CD4-positive, alpha-beta T cell (primary cell): ENCODE results near the gene BCL11B. TPM values are rescaled to one million over a fixed set of nuclear protein-coding genes. Genes with fewer than 3 reads are reported as not detected.

ENCODE experiments used
- ATAC-seq: fragments of 200-7000 bp; cut with Tn5 transposase; one replicate; pipeline ENCODE4 v1.10.0; 2022; ENCODE audit warnings: mild to moderate bottlenecking; ENCODE audit not compliant: poor library complexity
- CTCF ChIA-PET: fragments of 350-600 bp; sonication (Branson Sonifier 250); formaldehyde crosslinking; loops from one replicate; lab custom pipeline; 2021; ENCODE audit warnings: antibody characterized with exemption, inconsistent platforms; lab: Charles Lee
- POLR2A ChIA-PET: fragments of 350-600 bp; sonication (Branson Sonifier 250); formaldehyde crosslinking; loops from one replicate; lab custom pipeline; 2021; ENCODE audit warnings: antibody characterized with exemption, inconsistent platforms; lab: Charles Lee
- DNase-seq, 14 experiments: peaks; one replicate each; pipeline ENCODE4 v3.0.0-alpha.2; 2013 to 2020; ENCODE audit warnings: mixed read lengths in 2 of 14
- H3K27ac ChIP-seq, 2 donors: one replicate each; pipeline versions ENCODE4 v1.5.1 to v1.7.0; 2013; ENCODE audit warnings: low read length in 2 of 2, low read depth in 1 of 2, mild to moderate bottlenecking in 1 of 2
- H3K27me3 ChIP-seq, 2 experiments: 1 replicate in 1 of 2; 2 replicates in 1 of 2; pipeline versions ENCODE4 v1.6.1 to v1.7.0; 2013; ENCODE audit warnings: low read length in 2 of 2, control low read depth in 1 of 2, mild to moderate bottlenecking in 1 of 2, moderate library complexity in 1 of 2; ENCODE audit not compliant: insufficient read depth in 2 of 2, control insufficient read depth in 1 of 2
- H3K36me3 ChIP-seq: one replicate; pipeline ENCODE4 v1.6.1; 2013; ENCODE audit warnings: low read length, control low read depth; ENCODE audit not compliant: insufficient read depth
- H3K4me1 ChIP-seq: one replicate; pipeline ENCODE4 v1.6.1; 2013; ENCODE audit warnings: low read length, control low read depth; ENCODE audit not compliant: insufficient read depth
- H3K4me3 ChIP-seq: one replicate; pipeline ENCODE4 v1.5.1; 2013; ENCODE audit warnings: mild to moderate bottlenecking, low read length, moderate library complexity
- H3K9me3 ChIP-seq, 2 experiments: 1 replicate in 1 of 2; 2 replicates in 1 of 2; pipeline versions ENCODE4 v1.6.1 to v1.7.0; 2013; ENCODE audit warnings: low read length in 2 of 2, mild to moderate bottlenecking in 2 of 2, control low read depth in 1 of 2, moderate library complexity in 1 of 2; ENCODE audit not compliant: control insufficient read depth in 1 of 2, insufficient read depth in 1 of 2
- H3K27ac Mint-ChIP-seq: one replicate; pipeline ENCODE4 v1.8.0; 2020; ENCODE audit warnings: mixed read lengths
- H3K27me3 Mint-ChIP-seq: one replicate; pipeline ENCODE4 v1.8.0; 2021; ENCODE audit warnings: mixed read lengths
- H3K36me3 Mint-ChIP-seq: one replicate; pipeline ENCODE4 v1.8.0; 2021; ENCODE audit warnings: low read depth, mixed read lengths
- H3K4me1 Mint-ChIP-seq: one replicate; pipeline ENCODE4 v1.8.0; 2021; ENCODE audit warnings: low read depth, mixed read lengths
- H3K4me3 Mint-ChIP-seq: one replicate; pipeline ENCODE4 v1.8.0; 2020; ENCODE audit warnings: mild to moderate bottlenecking, mixed read lengths
- H3K9me3 Mint-ChIP-seq: one replicate; pipeline ENCODE4 v1.8.0; 2020; ENCODE audit warnings: mixed read lengths
- CTCF ChIP-seq: fragments of 200-600 bp; IDR thresholded peaks from one replicate; pipeline ENCODE4 v1.8.0; 2022; ENCODE audit warnings: antibody characterized with exemption, mild to moderate bottlenecking
- intact Hi-C, 2 experiments: fragments of 100-400 bp; cut with DNase I in 1 of 2; cut with micrococcal nuclease in 1 of 2; formaldehyde crosslinking; loops; one replicate each; pipeline versions ENCODE4 v1.15.1 to v1.9.0; 2023 to 2025; cut with DNase I, micrococcal nuclease
- total RNA-seq, 174 experiments: library from RNA in 2 of 174; stranded (reverse) in 2 of 174; gene quantifications; one replicate each; pipeline ENCODE4 v1.2.3 and lab custom pipeline; 2021 to 2026

The BCL11B gene
- total RNA-seq, 2 experiments from 2014 or later: 244 to 254 TPM

GRCh38 chr14:99195602-99196309 is 76.2 kb downstream of the BCL11B start:
- no peaks in the 10 kb centered on the region for H3K9me3 Mint-ChIP-seq

GRCh38 chr14:99194736-99195135 is 77.3 kb downstream of the BCL11B start:
- no peak for TF ChIP-seq CTCF
- peaks cover 85% of the 10 kb centered on the region for H3K36me3 Mint-ChIP-seq

More at GRCh38 chr14:99195602-99196309, 76.2 kb downstream of the BCL11B start:
- Histone ChIP-seq H3K27ac (peak overlapping the region; percentile 29 to 83), H3K27me3 (no peaks in the 10 kb centered on the region), H3K4me3 (no peak overlapping the region), H3K4me1 (peaks cover 98% of the 10 kb centered on the region), H3K9me3 (no peaks in the 10 kb centered on the region), H3K36me3 (peaks cover 66% of the 10 kb centered on the region)
- Mint-ChIP-seq H3K4me1 (peaks cover 99% of the 10 kb centered on the region), H3K36me3 (peaks cover 93% of the 10 kb centered on the region), H3K4me3 (peak overlapping the region; percentile 89), H3K27ac (peak overlapping the region; percentile 95), H3K27me3 (no peaks in the 10 kb centered on the region)
- no peak for DNase-seq
- POLR2A ChIA-PET: interaction anchor here (0.7 to 83.0 kb wide), 5 partner anchors 12 to 1035 kb away, joined by 3 to 4389 read pairs (median 4); partner anchors contain the start of gene BCL11B
- CTCF ChIA-PET: interaction anchor here (1.5 to 1.7 kb wide), 2 partner anchors 70 to 76 kb away, joined by 4 to 10 read pairs; partner anchors contain the start of gene BCL11B
- TF ChIP-seq CTCF: no peak
- intact Hi-C loops: loop anchor here in 1 of 2 experiments (10.0 kb wide), 1 partner anchor 1001 kb away; no protein-coding TSS in a partner anchor
- ATAC-seq: no peak

GRCh38 chr14:99194136-99194535 is 77.9 kb downstream of the BCL11B start:
- H3K27ac Mint-ChIP-seq: peak overlapping the region; percentile 95
- peak in 1 of 14 experiments; percentile 39 for DNase-seq

More at GRCh38 chr14:99194736-99195135, 77.3 kb downstream of the BCL11B start:
- Histone ChIP-seq H3K9me3 (no peaks in the 10 kb centered on the region), H3K27me3 (no peaks in the 10 kb centered on the region), H3K4me1 (peaks cover 98% of the 10 kb centered on the region), H3K36me3 (peaks cover 56% of the 10 kb centered on the region), H3K4me3 (no peak overlapping the region), H3K27ac (peak overlapping the region; percentile 77 to 81)
- no peaks in the 10 kb centered on the region for H3K27me3 Mint-ChIP-seq
- CTCF ChIA-PET: interaction anchor here (1.5 to 3.9 kb wide), 2 partner anchors 71 to 77 kb away, joined by 4 to 16 read pairs; partner anchors contain the start of gene BCL11B
- no peak for ATAC-seq
- H3K4me3 Mint-ChIP-seq: peak overlapping the region; percentile 89
- H3K9me3 Mint-ChIP-seq: no peaks in the 10 kb centered on the region
- POLR2A ChIA-PET: interaction anchor here (0.6 to 83.0 kb wide), 5 partner anchors 8 to 222 kb away, joined by 3 to 4389 read pairs (median 7); partner anchors contain the start of gene BCL11B
- peak overlapping the region; percentile 95 for H3K27ac Mint-ChIP-seq
- intact Hi-C loops: loop anchor here (5.0 to 10.0 kb wide), 3 partner anchors 38 to 1057 kb away; no protein-coding TSS in a partner anchor
- H3K4me1 Mint-ChIP-seq: peaks cover 100% of the 10 kb centered on the region
- no peak for DNase-seq

More at GRCh38 chr14:99194136-99194535, 77.9 kb downstream of the BCL11B start:
- ATAC-seq: no peak
- Histone ChIP-seq H3K27me3 (no peaks in the 10 kb centered on the region), H3K27ac (peak overlapping the region; percentile 77 to 81), H3K9me3 (no peaks in the 10 kb centered on the region), H3K36me3 (peaks cover 52% of the 10 kb centered on the region), H3K4me3 (no peak overlapping the region), H3K4me1 (peaks cover 99% of the 10 kb centered on the region)
- Mint-ChIP-seq H3K4me1 (peaks cover 100% of the 10 kb centered on the region), H3K9me3 (no peaks in the 10 kb centered on the region), H3K36me3 (peaks cover 84% of the 10 kb centered on the region), H3K27me3 (no peaks in the 10 kb centered on the region), H3K4me3 (peak overlapping the region; percentile 89)
- intact Hi-C loops: loop anchor here (5.0 to 10.0 kb wide), 3 partner anchors 38 to 1057 kb away; no protein-coding TSS in a partner anchor
- POLR2A ChIA-PET: interaction anchor here (0.6 to 83.0 kb wide), 5 partner anchors 9 to 221 kb away, joined by 3 to 4389 read pairs (median 7); partner anchors contain the start of gene BCL11B
- no peak for TF ChIP-seq CTCF
- CTCF ChIA-PET: interaction anchor here (1.5 to 3.9 kb wide), 2 partner anchors 72 to 78 kb away, joined by 4 to 16 read pairs; partner anchors contain the start of gene BCL11B
